Endothelial cell of umbilical vein (primary cell): ENCODE data around the gene RNF135. TPM values are rescaled to one million over a fixed set of nuclear protein-coding genes. Genes with fewer than 3 reads are reported as not detected.

Experiments used
- BruUV-seq: library from RNA; stranded (reverse); fragments of 400-500 nt; replicated peaks from 2 replicates; lab custom pipeline; 2021; lab: Mats Ljungman, UMichigan
- CTCF ChIA-PET: fragments of 300-600, 350-600 bp; sonication (Branson Sonifier 250); formaldehyde crosslinking; loops from one replicate; lab custom pipeline; 2021; ENCODE audit warnings: antibody characterized with exemption, inconsistent platforms; lab: Charles Lee
- POLR2A ChIA-PET: fragments of 300-600, 350-600 bp; sonication (Branson Sonifier 250); formaldehyde crosslinking; loops from one replicate; lab custom pipeline; 2021; ENCODE audit warnings: antibody characterized with exemption, inconsistent platforms; lab: Charles Lee
- DNase-seq: peaks from one replicate; pipeline ENCODE4 v3.0.0-alpha.2; 2011; ENCODE audit warnings: low read depth, low spot score
- FAIRE-seq: peaks from 2 replicates; lab custom pipeline; 2011; peaks lifted over from hg19 to GRCh38; lab: Jason Lieb, UNC
- H2AFZ ChIP-seq: 2 replicates; pipeline ENCODE4 v1.6.0; 2012; ENCODE audit warnings: low read depth, low read length, control low read depth, inconsistent platforms
- H3K27ac ChIP-seq: 2 replicates; pipeline ENCODE4 v1.5.1; 2011; ENCODE audit warnings: low read depth, mild to moderate bottlenecking, control low read depth, low read length, moderate library complexity; ENCODE audit not compliant: insufficient read depth
- H3K27me3 ChIP-seq, 2 experiments: 2 replicates each; pipeline versions ENCODE4 v1.6.0 to v1.6.1; 2011; ENCODE audit warnings: low read length in 2 of 2, mixed read lengths in 1 of 2; ENCODE audit not compliant: control insufficient read depth in 2 of 2, insufficient read depth in 2 of 2
- H3K36me3 ChIP-seq, 2 experiments: 2 replicates in 1 of 2; 3 replicates in 1 of 2; pipeline ENCODE4 v1.5.1; 2011; ENCODE audit warnings: low read length in 2 of 2, mild to moderate bottlenecking in 1 of 2, moderate library complexity in 1 of 2; ENCODE audit not compliant: control insufficient read depth in 2 of 2, insufficient read depth in 2 of 2; ENCODE audit errors: extremely low read depth in 1 of 2
- H3K4me1 ChIP-seq: 3 replicates; pipeline ENCODE4 v1.5.1; 2011; ENCODE audit warnings: mild to moderate bottlenecking, low read length; ENCODE audit not compliant: control insufficient read depth, insufficient read depth; ENCODE audit errors: extremely low read depth
- H3K4me2 ChIP-seq: 2 replicates; pipeline ENCODE4 v1.6.1; 2011; ENCODE audit warnings: low read length, control low read depth, mixed read lengths; ENCODE audit not compliant: insufficient read depth
- H3K4me3 ChIP-seq, 3 experiments: fragments of 200-600 bp in 1 of 3; sonication (generic), shearing (Covaris generic) in 1 of 3; replicated peaks in 1 of 3; 2 replicates each; pipeline ENCODE4 v1.5.1; 2011 to 2016; ENCODE audit warnings: control low read depth in 3 of 3, low read length in 3 of 3, mild to moderate bottlenecking in 2 of 3, inconsistent platforms in 1 of 3, low read depth in 1 of 3, moderate library complexity in 1 of 3; ENCODE audit not compliant: insufficient read depth in 1 of 3
- H3K79me2 ChIP-seq: 2 replicates; pipeline ENCODE4 v1.6.0; 2012; ENCODE audit warnings: low read length, inconsistent platforms; ENCODE audit not compliant: control insufficient read depth, insufficient read depth
- H3K9ac ChIP-seq: replicated peaks from 2 replicates; pipeline ENCODE3; 2011; ENCODE audit warnings: low read length, control low read depth; ENCODE audit not compliant: insufficient read depth; ENCODE audit errors: extremely low read depth
- H3K9me1 ChIP-seq: replicated peaks from 3 replicates; pipeline ENCODE4 v1.6.0; 2011; ENCODE audit warnings: mild to moderate bottlenecking, low read length; ENCODE audit not compliant: control insufficient read depth, insufficient read depth; ENCODE audit errors: extremely low read depth
- H3K9me3 ChIP-seq: replicated peaks from 2 replicates; pipeline ENCODE4 v1.5.1; 2012; ENCODE audit warnings: low read length, inconsistent platforms; ENCODE audit not compliant: control insufficient read depth, insufficient read depth
- H4K20me1 ChIP-seq: replicated peaks from 2 replicates; pipeline ENCODE3; 2011; ENCODE audit warnings: mild to moderate bottlenecking, low read length; ENCODE audit not compliant: control insufficient read depth, insufficient read depth; ENCODE audit errors: extremely low read depth
- CTCF ChIP-seq, 2 donors: IDR thresholded peaks; 1 replicate in 1 of 2; 2 replicates in 1 of 2; pipeline ENCODE4 v1.5.1; 2011; ENCODE audit warnings: low read length in 2 of 2, mild to moderate bottlenecking in 2 of 2, moderate library complexity in 2 of 2, control low read depth in 1 of 2, inconsistent platforms in 1 of 2, low read depth in 1 of 2; ENCODE audit not compliant: insufficient read depth in 1 of 2; ENCODE audit errors: extremely low read depth in 1 of 2
- EZH2 ChIP-seq: IDR thresholded peaks from 2 replicates; pipeline ENCODE4 v1.6.1; 2012; ENCODE audit warnings: borderline replicate concordance, low read depth, mild to moderate bottlenecking, moderate library complexity, low read length, inconsistent platforms; ENCODE audit not compliant: severe bottlenecking
- FOS ChIP-seq: IDR thresholded peaks from 2 replicates; pipeline ENCODE4 v1.6.1; 2011; ENCODE audit warnings: mild to moderate bottlenecking, low read length, moderate library complexity, borderline replicate concordance; ENCODE audit not compliant: insufficient read depth
- GATA2 ChIP-seq: IDR thresholded peaks from 2 replicates; pipeline ENCODE4 v1.7.0; 2011; ENCODE audit warnings: low read depth, mild to moderate bottlenecking, moderate library complexity, mixed read lengths, low read length; ENCODE audit not compliant: insufficient read length, insufficient read depth
- JUN ChIP-seq: IDR thresholded peaks from 2 replicates; pipeline ENCODE4 v1.6.1; 2011; ENCODE audit warnings: borderline replicate concordance, low read depth; ENCODE audit not compliant: insufficient read length, insufficient read depth
- MAX ChIP-seq: IDR thresholded peaks from 2 replicates; pipeline ENCODE4 v1.6.1; 2011; ENCODE audit not compliant: insufficient read depth, insufficient read length
- MYC ChIP-seq: IDR thresholded peaks from one replicate; pipeline ENCODE4 v1.6.1; 2011; ENCODE audit warnings: mild to moderate bottlenecking, low read depth, low read length
- POLR2A ChIP-seq: IDR thresholded peaks from 2 replicates; pipeline ENCODE4 v1.6.1; 2012; ENCODE audit warnings: low read depth, mild to moderate bottlenecking, control low read depth, low read length
- POLR2AphosphoS5 ChIP-seq: IDR thresholded peaks from 2 replicates; pipeline ENCODE4 v1.6.1; 2012; ENCODE audit warnings: low read depth, mild to moderate bottlenecking, control low read depth, low read length, moderate library complexity; ENCODE audit not compliant: insufficient read depth
- dilution Hi-C: fragments of 300-500 bp; cut with MboI; formaldehyde crosslinking; loops from one replicate; pipeline ENCODE4 v1.15.0; 2019; ENCODE audit warnings: low sequenced_read_pairs; ENCODE audit not compliant: extremely low pct_ligation_motif_present
- intact Hi-C: fragments of 100-400 bp; cut with micrococcal nuclease; formaldehyde crosslinking; loops from one replicate; pipeline ENCODE4 v1.10.0; 2022
- polyA plus RNA-seq, 4 experiments: library from polyadenylated mRNA; depleted of rRNA in 3 of 4; stranded (reverse) in 3 of 4; unstranded in 1 of 4; fragments of >200 nt; gene quantifications; 2 replicates each; pipeline versions ENCODE4 v1.2.1 to v1.2.3, GENCODE V29; 2011 to 2012; ENCODE audit warnings: missing spikeins in 1 of 4
- total RNA-seq: library from RNA; stranded (reverse); gene quantifications from 2 replicates; pipeline ENCODE4 v1.2.3, GENCODE V29; 2021

Gene RNF135
- total and polyA plus RNA-seq, 2 donors (not counting 3 experiments of a cell fraction or from before 2014, with no cell fraction given), result 11.6 to 12.0 TPM

- H3K27ac ChIP-seq, result no peak overlapping the region
- dilution Hi-C loops (no loop called here), intact Hi-C loops (no loop called here)
- FAIRE-seq, result no peak
- POLR2A ChIA-PET, result no interaction called here
- H4K20me1 ChIP-seq, result no peaks in the 10 kb centered on the region
- CTCF ChIA-PET, result no interaction called here
- no peak overlapping the region for H2AFZ ChIP-seq
- no peak for TF ChIP-seq MAX
- no peak for TF ChIP-seq POLR2A
- TF ChIP-seq JUN, result no peak
- TF ChIP-seq GATA2, result no peak
- TF ChIP-seq CTCF (IDR thresholded peaks at IDR 0.05; ENCODE audit: extremely low read depth in 1 of 2, insufficient read depth in 1 of 2, low read depth in 1 of 2, low read length in 2 of 2), result no peak
- no peak overlapping the region for H3K4me3 ChIP-seq
- no peak overlapping the region for H3K9ac ChIP-seq
- H3K9me1 ChIP-seq, result no peaks in the 10 kb centered on the region
- no peaks in the 10 kb centered on the region for H3K4me1 ChIP-seq
- DNase-seq, result no peak
- no peak overlapping the region for H3K4me2 ChIP-seq
- no peaks in the 10 kb centered on the region for H3K9me3 ChIP-seq
- no peaks in the 10 kb centered on the region for H3K79me2 ChIP-seq
- H3K36me3 ChIP-seq, result no peaks in the 10 kb centered on the region
- H3K27me3 ChIP-seq, result no peaks in the 10 kb centered on the region
- no TSS peak for BruUV-seq
Observed at GRCh38 chr17:30964876-30965275, 6.0 kb upstream of the RNF135 start.

- Histone ChIP-seq H3K4me2 (no peak overlapping the region), H3K36me3 (no peaks in the 10 kb centered on the region), H3K79me2 (no peaks in the 10 kb centered on the region), H3K4me3 (no peak overlapping the region), H3K4me1 (peaks cover 6% of the 10 kb centered on the region), H2AFZ (no peak overlapping the region), H3K9me1 (no peaks in the 10 kb centered on the region), H3K27me3 (no peaks in the 10 kb centered on the region), H3K27ac (no peak overlapping the region), H3K9me3 (no peaks in the 10 kb centered on the region), H4K20me1 (no peaks in the 10 kb centered on the region), H3K9ac (no peak overlapping the region)
- TF ChIP-seq MYC, result no peak
- no peak for TF ChIP-seq EZH2
- TF ChIP-seq GATA2, result no peak
- no peak for TF ChIP-seq FOS
- no peak for TF ChIP-seq CTCF (IDR thresholded peaks at IDR 0.05; ENCODE audit: extremely low read depth in 1 of 2, insufficient read depth in 1 of 2, low read depth in 1 of 2, low read length in 2 of 2)
- no peak for TF ChIP-seq MAX
- TF ChIP-seq POLR2A, result no peak
- TF ChIP-seq POLR2AphosphoS5, result no peak
- TF ChIP-seq JUN, result no peak
- intact Hi-C loops, result no loop called here
- BruUV-seq, result no TSS peak
- no peak for DNase-seq
- ChIA-PET POLR2A (no interaction called here), CTCF (no interaction called here)
- dilution Hi-C loops, result no loop called here
- FAIRE-seq, result no peak
Observed at GRCh38 chr17:30965686-30966085, 5.2 kb upstream of the RNF135 start.
